Endothelial cell of umbilical vein (primary cell): Measurements from ENCODE around the gene CHST12.

Experiments
- EZH2 ChIP-seq: IDR thresholded peaks from 2 replicates; pipeline ENCODE4 v1.6.1; 2012; ENCODE audit warnings: borderline replicate concordance, low read depth, mild to moderate bottlenecking, moderate library complexity, low read length, inconsistent platforms; ENCODE audit not compliant: severe bottlenecking
- MYC ChIP-seq: IDR thresholded peaks from one replicate; pipeline ENCODE4 v1.6.1; 2011; ENCODE audit warnings: mild to moderate bottlenecking, low read depth, low read length
- POLR2A ChIP-seq: IDR thresholded peaks from 2 replicates; pipeline ENCODE4 v1.6.1; 2012; ENCODE audit warnings: low read depth, mild to moderate bottlenecking, control low read depth, low read length
- POLR2AphosphoS5 ChIP-seq: IDR thresholded peaks from 2 replicates; pipeline ENCODE4 v1.6.1; 2012; ENCODE audit warnings: low read depth, mild to moderate bottlenecking, control low read depth, low read length, moderate library complexity; ENCODE audit not compliant: insufficient read depth
- TF ChIP-seq, protein P1 (sequence below), 2 donors: IDR thresholded peaks; 1 replicate in 1 of 2; 2 replicates in 1 of 2; pipeline ENCODE4 v1.5.1; 2011; ENCODE audit warnings: low read length in 2 of 2, mild to moderate bottlenecking in 2 of 2, moderate library complexity in 2 of 2, control low read depth in 1 of 2, inconsistent platforms in 1 of 2, low read depth in 1 of 2; ENCODE audit not compliant: insufficient read depth in 1 of 2; ENCODE audit errors: extremely low read depth in 1 of 2
- TF ChIP-seq, protein P2 (sequence below): IDR thresholded peaks from 2 replicates; pipeline ENCODE4 v1.6.1; 2011; ENCODE audit not compliant: insufficient read depth, insufficient read length

DNA sequence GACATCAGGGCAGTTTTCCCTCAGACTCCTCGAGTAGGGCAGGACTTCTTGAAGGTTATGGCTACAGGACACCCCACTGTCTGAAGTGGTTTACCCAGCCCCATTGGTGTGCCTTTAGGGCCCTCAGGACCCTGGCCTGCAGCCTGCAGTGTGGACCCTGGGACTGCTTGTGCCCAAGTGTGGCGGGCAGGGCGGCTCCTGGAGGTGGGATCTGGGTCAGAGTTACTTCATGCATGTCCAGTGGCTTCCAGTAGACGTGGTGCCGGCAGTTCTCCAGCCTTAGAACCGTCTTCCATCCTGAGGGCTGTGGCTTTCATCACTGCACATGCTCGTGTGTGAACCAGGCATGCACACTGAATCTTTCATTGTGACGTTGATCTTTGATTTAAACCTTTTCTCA is 32.1 kb upstream of the CHST12 start:
- TF ChIP-seq, protein P1, sequence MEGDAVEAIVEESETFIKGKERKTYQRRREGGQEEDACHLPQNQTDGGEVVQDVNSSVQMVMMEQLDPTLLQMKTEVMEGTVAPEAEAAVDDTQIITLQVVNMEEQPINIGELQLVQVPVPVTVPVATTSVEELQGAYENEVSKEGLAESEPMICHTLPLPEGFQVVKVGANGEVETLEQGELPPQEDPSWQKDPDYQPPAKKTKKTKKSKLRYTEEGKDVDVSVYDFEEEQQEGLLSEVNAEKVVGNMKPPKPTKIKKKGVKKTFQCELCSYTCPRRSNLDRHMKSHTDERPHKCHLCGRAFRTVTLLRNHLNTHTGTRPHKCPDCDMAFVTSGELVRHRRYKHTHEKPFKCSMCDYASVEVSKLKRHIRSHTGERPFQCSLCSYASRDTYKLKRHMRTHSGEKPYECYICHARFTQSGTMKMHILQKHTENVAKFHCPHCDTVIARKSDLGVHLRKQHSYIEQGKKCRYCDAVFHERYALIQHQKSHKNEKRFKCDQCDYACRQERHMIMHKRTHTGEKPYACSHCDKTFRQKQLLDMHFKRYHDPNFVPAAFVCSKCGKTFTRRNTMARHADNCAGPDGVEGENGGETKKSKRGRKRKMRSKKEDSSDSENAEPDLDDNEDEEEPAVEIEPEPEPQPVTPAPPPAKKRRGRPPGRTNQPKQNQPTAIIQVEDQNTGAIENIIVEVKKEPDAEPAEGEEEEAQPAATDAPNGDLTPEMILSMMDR (IDR thresholded peaks at IDR 0.05; ENCODE audit: extremely low read depth in 1 of 2, insufficient read depth in 1 of 2, low read depth in 1 of 2, low read length in 2 of 2): no peak
- no peak for TF ChIP-seq POLR2A
- no peak for TF ChIP-seq POLR2AphosphoS5
- no peak for TF ChIP-seq EZH2
- TF ChIP-seq, protein P2, sequence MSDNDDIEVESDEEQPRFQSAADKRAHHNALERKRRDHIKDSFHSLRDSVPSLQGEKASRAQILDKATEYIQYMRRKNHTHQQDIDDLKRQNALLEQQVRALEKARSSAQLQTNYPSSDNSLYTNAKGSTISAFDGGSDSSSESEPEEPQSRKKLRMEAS: no peak
- no peak for TF ChIP-seq MYC
